Activated CD4-positive, alpha-beta T cell treated with anti-CD3 and anti-CD28 coated beads, Interleukin-2, amount 50 U/mL, for 16 hours (primary cell): ENCODE data around the gene ABCD1.
"Not testable (repeated sequence)": the region's sequence is repeated elsewhere in the genome, so short reads cannot be mapped to it uniquely, and the experiment has no call there.

Experiments
- DNase-seq: peaks from one replicate; pipeline ENCODE4 v3.0.0-alpha.2; 2020

Gene ABCD1

DNA sequence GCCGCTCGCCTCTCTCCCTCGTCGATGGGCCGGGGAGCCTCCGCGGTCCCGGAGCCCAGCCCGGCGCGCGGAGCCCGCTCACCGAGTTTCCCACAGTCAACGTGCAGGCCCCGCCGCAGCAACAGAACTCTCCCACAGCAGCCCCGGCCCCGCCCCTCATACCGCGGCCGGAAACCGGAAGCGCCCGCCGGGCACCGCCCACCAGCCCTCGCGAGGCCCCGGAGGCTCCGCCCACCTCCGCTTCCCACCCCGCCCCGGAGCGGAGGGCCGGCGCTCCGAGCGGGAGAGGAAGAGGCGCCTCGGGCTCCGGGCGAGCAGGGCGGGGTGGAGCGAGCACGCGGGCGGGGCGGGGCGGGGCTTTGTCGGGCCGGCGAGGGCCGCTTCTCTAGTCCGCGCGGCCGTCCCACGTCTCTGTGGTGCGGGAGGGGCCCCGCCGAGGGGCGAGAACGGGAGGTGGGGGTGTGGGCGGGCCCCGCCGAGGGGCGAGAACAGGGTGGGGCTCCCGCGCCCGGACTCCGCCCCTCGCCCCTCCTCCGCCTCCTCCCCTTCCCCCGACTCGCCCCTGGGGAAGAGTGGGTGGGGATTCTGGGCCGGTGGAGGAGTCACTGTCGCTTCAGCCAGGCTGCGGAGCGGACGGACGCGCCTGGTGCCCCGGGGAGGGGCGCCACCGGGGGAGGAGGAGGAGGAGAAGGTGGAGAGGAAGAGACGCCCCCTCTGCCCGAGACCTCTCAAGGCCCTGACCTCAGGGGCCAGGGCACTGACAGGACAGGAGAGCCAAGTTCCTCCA lies at the start of gene ABCD1, which contains the start of gene BCAP31:
TSS of gene ABCD1 (plus strand) at position 605 of the 787 bp plus-strand sequence. CDS start 411 bp downstream, outside the sequence.
TSS of gene BCAP31 (minus strand) at position 136 of the 787 bp plus-strand sequence. CDS start 1,143 bp downstream, outside the sequence.
- peak; percentile 88 for DNase-seq

DNA sequence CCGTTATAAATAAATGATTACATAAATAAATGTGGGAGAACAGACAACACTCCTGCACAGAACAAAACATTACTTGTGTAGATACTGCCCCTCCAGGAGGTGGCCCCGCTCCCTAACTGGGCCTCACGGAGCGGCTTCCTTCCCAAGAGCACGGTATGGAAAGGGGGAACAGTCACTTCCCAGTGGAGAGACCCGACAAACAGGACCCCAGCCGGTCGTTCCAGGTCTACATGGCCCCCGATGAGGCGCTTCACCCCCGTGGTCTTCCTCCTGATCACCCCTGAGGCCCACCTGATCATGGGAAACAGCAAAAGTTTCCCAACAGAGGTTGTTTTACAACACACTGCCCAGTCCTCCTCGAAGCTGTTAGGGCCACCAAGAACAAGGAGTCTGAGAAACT lies 43.5 kb upstream of the ABCD1 start:
- no peak for DNase-seq

DNA sequence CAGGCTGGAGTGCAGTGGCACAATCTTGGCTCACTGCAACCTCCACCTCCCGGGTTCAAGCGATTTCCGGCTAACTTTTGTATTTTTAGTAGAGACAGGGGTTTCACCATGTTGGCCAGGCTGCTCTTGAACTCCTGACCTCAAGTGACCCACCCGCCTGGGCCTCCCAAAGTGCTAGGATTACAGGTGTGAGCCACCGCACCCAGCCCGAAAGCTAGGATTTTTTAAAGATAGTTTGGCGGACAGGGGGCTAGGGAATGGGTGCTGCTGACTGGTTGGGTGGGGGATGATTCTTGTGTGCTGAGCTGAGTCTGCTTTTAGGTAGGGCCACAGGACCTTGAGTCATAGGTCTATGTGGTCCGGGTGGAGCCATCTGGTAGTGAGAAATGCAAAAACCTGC lies 41.2 kb upstream of the ABCD1 start:
- not testable (repeated sequence) for DNase-seq

DNA sequence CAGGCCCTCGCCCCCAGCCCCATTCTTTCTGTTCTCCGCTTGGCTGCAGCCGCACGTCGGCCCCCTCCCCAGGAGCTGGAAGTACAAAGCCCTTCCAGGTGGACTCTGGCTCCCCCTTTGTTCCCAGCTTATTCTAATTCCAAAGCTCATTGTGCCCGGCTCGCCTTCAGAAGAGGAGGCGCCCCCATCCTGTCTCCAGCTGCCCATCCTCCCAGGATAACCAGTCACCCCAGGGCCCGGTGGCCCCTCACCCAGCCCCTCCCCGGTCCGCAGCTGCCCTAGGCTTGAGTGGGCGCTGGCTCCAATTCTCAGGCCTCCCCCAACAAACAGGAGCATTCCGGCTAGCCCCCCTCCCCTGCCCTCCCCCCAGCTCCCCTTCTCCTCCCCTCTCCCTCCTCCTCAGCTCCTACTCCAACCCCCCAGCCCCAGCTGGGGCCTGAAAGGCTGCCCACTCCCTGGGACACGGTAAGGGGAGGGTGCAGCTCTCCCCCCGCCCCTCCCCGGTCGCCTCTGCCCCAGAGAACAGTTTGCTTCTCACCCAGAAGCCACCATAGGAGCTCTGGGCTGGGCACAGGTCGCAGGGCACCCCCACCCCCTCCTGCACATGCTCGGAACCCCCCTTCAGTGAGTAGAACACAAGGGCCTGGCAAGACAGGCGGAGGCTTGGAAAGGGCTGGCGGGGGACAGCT lies 40.0 kb upstream of the ABCD1 start:
- DNase-seq: no peak

DNA sequence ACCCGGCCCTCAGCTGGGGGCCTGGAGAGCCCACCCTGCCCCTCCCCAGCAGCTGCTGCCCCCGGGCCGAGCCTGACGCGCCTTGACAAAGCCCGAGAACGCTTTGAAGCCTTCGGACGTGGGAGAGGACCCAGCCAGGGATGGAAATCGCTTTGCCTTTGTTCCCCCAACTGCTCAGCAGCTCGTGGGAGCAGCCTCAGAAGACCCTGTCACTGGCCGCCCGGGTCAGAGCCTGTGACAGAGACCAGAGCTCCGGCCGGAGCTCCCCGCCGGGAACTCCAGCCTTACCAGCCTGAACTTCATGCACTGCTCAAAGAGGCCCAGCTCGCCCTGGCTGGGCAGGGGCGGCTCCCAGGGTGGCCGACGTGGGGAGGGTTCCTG lies 39.5 kb upstream of the ABCD1 start:
- DNase-seq: no peak

DNA sequence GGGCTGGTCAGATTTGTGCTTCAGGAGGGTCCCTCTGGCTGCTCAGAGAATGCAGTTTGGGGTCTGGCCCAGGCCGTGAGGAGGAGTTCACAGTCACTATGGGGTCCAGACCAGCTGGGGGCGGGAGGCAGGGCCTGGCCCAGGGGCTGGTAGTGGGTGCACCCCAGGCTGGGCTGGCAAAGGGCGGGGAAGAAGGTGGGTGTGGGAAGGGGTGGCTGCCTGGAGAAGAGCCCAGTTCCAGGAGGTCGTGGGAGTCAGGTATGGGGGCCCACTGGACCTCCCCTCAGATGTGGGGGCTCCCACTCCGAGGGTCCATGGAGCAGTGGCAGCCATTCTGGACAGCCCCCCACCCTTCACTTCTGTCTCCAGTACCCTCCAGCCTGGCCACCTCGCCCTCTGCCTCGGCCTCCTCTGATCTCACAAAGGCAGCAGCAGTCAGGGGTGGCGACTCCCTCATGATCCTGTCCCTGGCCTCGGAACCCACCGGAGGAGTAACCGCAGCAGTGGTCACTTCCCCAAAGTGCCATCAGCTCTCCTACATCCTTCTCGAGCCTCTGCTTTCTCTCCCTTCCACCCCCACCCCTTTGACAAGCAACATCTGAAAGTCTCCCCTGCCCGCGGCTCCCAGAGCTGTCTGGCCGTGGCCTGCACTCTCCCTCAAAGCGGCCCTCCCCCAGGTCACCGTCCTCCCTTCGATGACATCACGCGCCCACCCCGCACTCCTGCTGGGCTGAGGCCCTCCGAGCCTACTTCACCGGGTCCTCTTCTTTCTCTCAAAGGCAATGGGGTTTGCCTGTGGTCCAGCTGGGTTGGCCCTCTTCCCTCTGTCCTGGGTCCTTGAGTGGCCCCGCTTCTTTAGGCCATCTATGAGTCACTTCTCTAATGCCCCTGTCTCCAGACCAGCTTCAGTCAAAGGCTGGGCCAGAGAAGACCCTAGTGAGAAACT lies 38.6 kb upstream of the ABCD1 start:
- DNase-seq: no peak

DNA sequence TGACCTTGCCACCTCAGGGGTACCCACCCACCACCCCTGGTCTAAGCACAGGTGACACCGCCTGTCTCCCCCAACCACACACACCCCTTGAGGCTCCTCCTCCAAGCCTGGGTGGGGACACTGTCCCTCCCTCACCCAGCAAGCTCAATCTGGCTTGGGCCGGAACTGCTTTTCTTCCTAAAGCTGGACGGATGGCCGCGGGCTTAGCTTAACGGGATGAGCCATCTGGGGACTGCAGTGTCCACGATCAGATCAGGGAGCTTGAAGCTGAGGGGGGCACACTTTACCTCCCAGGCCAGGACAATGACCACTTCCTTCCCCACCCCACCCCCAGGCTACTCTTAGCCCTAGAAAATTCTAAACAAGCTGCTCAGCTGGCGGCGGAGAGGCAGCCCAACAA lies 37.9 kb upstream of the ABCD1 start:
- no peak for DNase-seq

DNA sequence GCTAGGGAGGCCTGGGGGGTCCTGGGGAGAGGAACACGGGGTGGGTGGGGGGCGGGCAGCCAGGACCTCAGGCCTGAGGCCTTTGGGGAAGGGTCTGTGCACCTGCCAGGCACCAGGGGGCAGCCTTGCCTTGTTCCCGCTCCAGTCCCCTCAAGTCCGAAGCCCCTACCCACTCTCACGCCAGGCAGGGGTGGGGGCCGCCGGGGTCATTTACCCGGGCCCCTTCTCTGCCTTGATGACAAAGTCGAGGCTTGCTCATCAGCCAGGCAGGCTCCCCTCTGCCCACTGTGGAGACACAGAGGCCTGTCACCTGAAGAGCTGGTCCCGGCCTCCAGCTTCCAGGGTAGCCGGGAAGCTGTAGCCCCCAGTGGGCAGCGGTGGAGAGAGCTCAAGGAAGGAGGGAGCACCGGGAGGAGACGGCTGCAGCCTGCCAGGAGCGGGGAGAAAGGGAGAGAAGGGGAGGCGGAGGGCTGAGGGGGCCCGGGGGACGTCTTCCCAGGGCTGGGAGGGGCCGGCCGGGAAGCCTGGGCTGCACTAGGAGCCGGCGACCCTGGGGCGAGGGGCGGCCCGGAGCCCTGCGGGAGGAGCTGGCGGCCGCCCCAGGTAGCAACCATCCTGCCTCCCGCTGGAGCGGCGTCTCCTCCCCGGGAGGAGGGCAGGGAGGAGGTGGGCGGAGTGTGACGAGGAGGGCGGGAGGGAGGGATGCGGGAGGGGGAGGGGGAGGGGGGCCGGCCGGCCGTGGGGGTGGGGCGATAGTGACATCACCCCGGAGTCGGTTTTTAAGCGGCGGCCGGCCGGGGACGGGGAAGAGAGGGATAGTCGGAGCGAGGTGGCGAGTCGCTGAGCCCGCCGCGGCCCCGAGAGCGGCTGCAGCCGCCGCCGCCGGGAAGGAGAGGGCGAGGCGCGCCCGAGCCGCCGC lies 37.3 kb upstream of the ABCD1 start, which contains the start of gene SLC6A8:
TSS of gene SLC6A8 (plus strand) at position 806 of the 919 bp plus-strand sequence. CDS start 649 bp downstream, outside the sequence.
- peak; percentile 20 for DNase-seq

DNA sequence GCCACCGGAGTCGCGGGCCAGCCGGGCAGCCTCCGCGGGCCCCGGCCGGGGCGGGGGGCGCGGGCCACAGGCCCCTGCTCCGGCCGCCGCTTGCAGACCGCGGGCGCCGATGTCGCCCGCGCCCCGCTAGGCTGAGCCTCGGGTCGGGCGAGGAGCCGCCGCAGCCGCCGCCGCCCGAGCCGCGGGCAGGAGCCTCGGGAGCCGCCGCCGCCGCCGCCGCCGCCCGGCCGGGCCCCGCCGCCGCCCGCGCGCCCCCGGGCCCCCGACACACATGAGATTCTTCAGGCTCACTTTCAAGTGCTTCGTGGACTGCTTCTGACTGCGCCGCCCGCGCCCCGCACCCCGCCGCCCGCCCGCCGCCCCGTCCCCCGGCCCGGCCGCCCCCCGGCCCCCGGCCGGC lies 36.6 kb upstream of the ABCD1 start:
- no peak for DNase-seq

DNA sequence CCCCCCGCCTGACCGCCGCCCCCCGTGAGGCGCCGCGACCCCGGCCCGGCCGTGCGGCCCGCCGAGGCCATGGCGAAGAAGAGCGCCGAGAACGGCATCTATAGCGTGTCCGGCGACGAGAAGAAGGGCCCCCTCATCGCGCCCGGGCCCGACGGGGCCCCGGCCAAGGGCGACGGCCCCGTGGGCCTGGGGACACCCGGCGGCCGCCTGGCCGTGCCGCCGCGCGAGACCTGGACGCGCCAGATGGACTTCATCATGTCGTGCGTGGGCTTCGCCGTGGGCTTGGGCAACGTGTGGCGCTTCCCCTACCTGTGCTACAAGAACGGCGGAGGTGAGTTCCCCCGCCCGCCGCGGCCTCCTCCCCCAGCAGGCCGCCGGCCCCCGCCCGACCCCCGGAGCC lies 36.1 kb upstream of the ABCD1 start:
- no peak for DNase-seq

DNA sequence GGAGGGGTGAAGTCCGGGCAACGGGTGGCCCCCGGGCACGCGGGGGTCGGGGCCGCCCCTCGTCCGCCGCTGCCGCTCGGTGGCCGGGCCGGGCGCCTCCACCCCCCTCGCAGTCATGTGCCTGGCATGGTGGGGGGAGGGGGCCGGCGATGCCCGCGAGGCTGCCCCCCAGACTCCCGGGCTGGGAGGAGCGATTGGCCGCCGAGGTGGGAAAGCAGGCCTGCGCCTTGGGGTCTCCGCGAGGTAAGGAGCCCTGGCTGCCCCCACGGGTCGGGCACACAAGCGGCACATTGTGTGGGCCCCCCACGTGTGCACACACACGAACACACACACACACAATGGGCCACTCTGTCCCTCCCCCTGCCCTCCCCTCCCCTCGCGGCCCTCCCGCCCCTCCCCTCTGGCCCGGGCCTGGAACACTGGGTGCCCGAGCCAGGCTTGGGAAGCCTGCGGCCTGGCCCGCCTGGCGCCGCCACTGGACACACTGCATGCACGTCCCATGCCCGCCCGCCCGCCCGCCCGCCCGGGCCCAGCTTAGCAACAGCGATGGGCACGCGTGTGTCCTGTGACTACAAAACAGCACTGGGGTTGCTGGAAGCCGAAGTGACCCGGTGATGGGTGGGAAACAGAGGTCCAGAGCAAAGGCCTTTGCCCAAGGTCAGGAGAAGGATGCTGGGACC lies 35.6 kb upstream of the ABCD1 start:
- DNase-seq: no peak

DNA sequence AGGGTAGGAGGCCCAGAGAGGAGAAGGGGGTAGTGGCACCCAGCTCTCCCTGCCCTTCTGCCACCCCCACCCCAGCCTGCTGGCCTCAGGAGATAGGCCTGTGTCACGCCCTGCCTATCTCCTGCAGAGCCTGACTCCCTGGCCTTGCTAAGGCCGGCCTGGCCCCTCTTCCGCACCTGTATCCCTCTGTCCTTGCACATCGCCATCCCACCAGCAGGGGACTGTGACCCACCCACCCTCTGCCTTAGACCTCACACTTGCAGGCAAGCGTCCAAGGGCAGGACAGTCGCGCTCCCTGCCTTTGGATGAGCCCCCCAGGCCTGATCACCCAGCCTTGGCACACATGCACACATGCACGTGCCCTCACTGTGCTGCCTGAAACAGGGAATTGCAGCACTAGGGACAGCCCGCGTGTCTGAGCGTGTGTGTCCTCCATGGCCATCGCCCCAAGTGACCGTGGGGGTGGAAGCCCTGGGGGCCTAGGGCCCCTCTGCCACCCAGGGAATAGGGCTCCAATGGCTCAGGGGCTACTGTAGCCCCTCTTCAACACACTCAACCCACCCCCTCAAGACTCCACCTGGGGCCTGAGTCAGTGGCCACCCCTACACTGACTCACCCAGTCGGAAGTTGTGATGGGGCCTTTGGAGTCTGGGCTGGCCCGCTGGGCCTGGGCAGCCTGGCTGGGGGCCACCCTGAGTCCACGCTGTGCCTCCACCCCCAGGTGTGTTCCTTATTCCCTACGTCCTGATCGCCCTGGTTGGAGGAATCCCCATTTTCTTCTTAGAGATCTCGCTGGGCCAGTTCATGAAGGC lies 34.8 kb upstream of the ABCD1 start:
- DNase-seq: no peak

DNA sequence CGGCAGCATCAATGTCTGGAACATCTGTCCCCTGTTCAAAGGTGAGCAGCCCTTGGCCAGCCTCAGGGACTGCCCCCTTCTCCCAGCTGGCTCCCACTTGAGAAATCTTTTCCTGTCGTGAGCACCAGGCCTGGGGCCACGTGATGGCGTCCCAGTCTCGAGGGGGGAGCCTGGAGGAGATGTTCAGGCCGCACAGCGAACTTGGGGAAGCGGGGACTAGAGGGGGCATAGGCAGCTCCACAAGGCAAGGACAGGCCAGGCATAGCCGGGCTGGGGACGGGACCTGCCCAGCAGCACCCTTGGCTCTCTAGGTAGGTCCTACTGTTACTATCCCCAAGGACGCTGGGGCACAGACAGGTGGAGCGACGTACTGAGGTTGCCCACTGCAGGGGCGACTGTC lies 34.2 kb upstream of the ABCD1 start:
- DNase-seq: no peak

DNA sequence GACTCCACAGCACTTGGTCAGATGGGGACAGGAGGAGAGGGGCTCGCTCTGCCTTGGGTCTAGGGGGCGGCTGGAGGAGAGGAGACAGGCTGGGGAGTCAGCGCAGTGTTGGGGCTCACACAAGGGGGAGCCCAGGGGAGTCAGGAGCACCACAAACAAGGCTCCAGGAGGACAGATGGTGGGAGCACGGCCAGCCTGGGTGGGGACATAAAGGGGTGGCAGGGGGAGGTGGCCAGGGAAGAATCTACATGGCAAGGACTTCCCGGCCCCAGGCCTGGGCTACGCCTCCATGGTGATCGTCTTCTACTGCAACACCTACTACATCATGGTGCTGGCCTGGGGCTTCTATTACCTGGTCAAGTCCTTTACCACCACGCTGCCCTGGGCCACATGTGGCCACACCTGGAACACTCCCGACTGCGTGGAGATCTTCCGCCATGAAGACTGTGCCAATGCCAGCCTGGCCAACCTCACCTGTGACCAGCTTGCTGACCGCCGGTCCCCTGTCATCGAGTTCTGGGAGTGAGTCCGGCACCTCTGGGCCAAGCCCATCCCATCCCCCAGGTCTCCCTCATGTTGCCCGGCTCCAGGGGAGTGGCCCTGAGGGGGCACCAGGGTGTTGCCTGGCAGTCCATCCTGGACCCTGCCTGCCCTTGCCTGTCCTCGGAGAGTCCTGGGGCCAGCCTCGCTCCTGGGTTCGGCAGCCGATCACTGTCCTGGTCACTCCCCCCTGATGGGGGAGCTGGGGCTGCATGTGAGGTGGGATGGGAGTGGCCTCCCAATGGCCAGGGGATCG lies 33.4 kb upstream of the ABCD1 start:
- not testable (repeated sequence) for DNase-seq

DNA sequence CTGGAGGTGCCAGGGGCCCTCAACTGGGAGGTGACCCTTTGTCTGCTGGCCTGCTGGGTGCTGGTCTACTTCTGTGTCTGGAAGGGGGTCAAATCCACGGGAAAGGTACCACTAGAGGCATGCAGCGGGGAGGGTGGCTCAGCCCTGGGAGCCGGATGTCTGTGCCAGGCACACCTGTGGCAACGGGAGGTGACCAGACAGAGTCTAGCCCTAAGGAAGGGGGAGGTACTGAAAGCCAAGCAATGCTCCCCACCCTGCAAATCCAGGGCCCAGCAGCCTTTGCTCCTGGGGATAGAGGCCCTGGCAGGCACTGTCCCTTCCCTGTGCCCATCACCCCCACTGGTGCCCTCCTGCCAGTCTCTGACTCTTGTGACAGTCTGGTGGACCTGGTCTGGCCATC lies 32.7 kb upstream of the ABCD1 start:
- DNase-seq: no peak

DNA sequence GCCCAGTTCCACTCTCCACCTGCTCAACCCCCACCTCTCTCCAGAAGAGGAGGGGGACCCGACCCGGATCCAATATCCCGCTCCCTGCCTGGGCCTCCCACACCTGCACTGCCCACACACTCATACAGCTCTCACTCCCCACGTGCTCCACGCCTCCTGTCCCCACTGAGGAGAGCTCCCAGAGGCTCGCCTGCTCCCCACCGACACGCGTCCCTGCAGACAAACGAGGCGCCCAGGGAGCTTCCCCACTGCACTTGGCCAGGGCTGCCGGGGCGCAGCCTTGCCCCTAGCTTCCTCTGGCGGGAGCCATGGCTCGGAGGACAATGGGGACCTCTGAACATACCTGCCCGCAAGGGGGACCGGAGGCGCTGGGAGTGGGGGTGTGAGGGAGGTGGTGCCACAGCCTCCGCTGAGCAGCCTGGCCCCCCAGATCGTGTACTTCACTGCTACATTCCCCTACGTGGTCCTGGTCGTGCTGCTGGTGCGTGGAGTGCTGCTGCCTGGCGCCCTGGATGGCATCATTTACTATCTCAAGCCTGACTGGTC lies 32.0 kb upstream of the ABCD1 start:
- no peak for DNase-seq

DNA sequence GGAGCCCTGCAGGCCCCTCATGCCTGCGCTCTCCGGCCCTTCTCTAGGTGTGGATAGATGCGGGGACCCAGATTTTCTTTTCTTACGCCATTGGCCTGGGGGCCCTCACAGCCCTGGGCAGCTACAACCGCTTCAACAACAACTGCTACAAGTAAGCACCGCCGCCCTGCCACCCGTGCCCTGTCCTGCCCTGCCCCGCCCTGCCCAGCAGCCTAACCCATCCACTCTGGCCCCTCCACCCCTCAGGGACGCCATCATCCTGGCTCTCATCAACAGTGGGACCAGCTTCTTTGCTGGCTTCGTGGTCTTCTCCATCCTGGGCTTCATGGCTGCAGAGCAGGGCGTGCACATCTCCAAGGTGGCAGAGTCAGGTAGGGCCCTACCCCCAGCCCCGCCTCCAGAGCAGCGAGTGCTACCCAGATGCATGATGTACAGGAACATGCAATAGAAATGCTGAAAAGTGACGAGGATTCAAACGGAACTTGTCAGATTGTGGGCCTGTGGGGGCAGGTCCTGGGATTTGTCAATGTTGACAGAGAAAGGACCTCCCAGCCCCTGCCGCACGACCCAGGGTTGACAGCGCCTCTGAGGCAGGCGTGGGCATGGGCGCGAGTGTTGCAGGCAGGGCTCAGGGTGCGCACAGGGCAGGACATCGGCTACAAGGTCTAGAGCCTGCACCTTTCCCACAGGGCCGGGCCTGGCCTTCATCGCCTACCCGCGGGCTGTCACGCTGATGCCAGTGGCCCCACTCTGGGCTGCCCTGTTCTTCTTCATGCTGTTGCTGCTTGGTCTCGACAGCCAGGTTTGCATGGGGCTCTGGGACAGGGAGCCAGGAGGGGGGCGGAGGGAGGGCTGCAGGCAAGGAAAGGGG lies 31.2 kb upstream of the ABCD1 start:
- DNase-seq: no peak

DNA sequence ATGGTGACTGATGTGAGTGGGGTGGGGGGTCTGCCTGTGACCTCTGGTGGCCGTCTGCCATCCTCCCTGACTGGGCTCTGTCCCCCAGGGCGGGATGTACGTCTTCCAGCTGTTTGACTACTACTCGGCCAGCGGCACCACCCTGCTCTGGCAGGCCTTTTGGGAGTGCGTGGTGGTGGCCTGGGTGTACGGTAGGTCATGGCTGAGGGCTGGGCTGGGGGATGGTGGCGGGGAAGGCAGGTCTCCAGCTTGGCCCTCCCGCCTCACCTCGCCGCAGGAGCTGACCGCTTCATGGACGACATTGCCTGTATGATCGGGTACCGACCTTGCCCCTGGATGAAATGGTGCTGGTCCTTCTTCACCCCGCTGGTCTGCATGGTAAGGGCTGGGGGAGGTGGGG lies 30.4 kb upstream of the ABCD1 start:
- DNase-seq: not testable (repeated sequence)
